Measurements from ENCODE around the gene ROR1. TPM values are rescaled to one million over a fixed set of nuclear protein-coding genes. Genes with fewer than 3 reads are reported as not detected.

Gene ROR1
- total RNA-seq, 1 donor from 2014 or later: 11.0 TPM

DNA sequence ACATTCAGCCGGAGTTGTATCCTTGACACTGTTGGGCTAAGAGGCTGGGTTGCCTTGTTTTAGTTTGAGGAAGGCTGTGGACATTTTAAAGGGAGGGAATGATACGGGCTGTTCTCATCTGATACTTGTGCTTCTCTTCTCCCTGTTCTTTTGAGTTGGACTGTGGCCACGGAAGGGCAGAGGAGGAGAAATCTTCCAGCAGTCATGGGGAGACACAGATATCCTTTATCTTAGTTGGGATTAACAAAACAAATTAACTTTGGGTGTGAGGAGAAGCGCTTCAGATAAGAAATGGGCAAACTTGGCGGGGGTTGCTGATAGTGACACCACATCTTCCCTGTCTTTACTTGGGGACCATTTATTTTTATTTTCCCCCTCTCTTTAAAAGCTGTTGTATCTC is 138.8 kb downstream of the ROR1 start:
- H3K4me3 Mint-ChIP-seq: no peak overlapping the region

DNA sequence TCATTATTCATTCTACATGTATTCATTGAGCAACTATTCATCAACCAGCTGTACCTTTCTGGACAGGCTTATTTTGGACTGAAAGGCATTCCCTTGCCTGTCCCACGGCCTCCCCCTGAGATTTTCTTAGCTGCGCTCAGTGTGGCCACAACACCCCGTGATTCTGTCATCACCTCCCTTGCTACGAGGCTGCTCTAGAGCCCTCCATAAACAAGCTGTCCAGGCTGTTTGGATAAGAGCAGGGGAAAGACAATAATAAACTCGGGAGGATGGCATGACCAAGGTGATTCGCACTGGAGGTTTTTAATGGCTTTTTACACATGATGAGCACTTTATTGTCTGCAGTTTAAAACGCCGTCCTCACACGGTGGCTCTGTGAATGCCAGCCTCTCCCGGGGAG is 139.7 kb downstream of the ROR1 start:
- peaks cover 4% of the 10 kb centered on the region for H3K27me3 Mint-ChIP-seq (ENCODE audit: low read depth)
- DNase-seq (ENCODE audit: low read depth, low spot score): no peak
- H3K27ac Mint-ChIP-seq (ENCODE audit: unreplicated experiment): no peak overlapping the region
- H3K36me3 Mint-ChIP-seq (ENCODE audit: low read depth): no peaks in the 10 kb centered on the region
- no peak overlapping the region for H3K4me3 Mint-ChIP-seq
- H3K9me3 Mint-ChIP-seq: no peaks in the 10 kb centered on the region
- TF ChIP-seq, protein P1, sequence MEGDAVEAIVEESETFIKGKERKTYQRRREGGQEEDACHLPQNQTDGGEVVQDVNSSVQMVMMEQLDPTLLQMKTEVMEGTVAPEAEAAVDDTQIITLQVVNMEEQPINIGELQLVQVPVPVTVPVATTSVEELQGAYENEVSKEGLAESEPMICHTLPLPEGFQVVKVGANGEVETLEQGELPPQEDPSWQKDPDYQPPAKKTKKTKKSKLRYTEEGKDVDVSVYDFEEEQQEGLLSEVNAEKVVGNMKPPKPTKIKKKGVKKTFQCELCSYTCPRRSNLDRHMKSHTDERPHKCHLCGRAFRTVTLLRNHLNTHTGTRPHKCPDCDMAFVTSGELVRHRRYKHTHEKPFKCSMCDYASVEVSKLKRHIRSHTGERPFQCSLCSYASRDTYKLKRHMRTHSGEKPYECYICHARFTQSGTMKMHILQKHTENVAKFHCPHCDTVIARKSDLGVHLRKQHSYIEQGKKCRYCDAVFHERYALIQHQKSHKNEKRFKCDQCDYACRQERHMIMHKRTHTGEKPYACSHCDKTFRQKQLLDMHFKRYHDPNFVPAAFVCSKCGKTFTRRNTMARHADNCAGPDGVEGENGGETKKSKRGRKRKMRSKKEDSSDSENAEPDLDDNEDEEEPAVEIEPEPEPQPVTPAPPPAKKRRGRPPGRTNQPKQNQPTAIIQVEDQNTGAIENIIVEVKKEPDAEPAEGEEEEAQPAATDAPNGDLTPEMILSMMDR (conservative IDR thresholded peaks at IDR 0.05): no peak
- H3K4me1 Mint-ChIP-seq: peaks cover 25% of the 10 kb centered on the region

More for the DNA sequence above, 138.8 kb downstream of the ROR1 start:
- H3K9me3 Mint-ChIP-seq: no peaks in the 10 kb centered on the region
- H3K27me3 Mint-ChIP-seq (ENCODE audit: low read depth): peaks cover 4% of the 10 kb centered on the region
- TF ChIP-seq, protein P1 (conservative IDR thresholded peaks at IDR 0.05): no peak
- H3K36me3 Mint-ChIP-seq (ENCODE audit: low read depth): no peaks in the 10 kb centered on the region
- DNase-seq (ENCODE audit: low read depth, low spot score): no peak
- H3K4me1 Mint-ChIP-seq: peaks cover 25% of the 10 kb centered on the region
- no peak overlapping the region for H3K27ac Mint-ChIP-seq (ENCODE audit: unreplicated experiment)

DNA sequence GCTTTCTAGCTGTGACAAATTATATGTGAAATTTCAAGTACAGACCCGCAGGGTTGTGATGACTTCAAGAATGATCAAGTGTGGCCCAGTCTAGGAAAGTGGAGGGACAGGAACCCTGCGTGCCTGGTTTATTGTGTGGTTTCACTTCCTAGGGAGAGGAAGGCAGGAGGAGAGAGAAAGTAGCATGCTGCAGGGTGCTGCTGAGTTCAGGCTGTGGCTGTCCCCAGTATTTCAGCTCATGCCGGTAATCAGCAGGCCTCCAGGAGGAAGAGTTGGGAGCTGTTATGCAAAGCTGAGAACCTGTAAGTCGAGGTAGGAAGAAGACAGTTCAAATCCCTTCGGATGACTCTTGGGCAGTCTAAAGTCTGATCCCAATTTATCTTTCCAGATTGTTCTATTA is 140.4 kb downstream of the ROR1 start:
- Mint-ChIP-seq H3K4me1 (peaks cover 30% of the 10 kb centered on the region), H3K27me3 (ENCODE audit: low read depth) (peaks cover 4% of the 10 kb centered on the region), H3K36me3 (ENCODE audit: low read depth) (no peaks in the 10 kb centered on the region), H3K9me3 (no peaks in the 10 kb centered on the region), H3K4me3 (no peak overlapping the region), H3K27ac (ENCODE audit: unreplicated experiment) (no peak overlapping the region)
- TF ChIP-seq, protein P1 (conservative IDR thresholded peaks at IDR 0.05): no peak
- DNase-seq (ENCODE audit: low read depth, low spot score): no peak

DNA sequence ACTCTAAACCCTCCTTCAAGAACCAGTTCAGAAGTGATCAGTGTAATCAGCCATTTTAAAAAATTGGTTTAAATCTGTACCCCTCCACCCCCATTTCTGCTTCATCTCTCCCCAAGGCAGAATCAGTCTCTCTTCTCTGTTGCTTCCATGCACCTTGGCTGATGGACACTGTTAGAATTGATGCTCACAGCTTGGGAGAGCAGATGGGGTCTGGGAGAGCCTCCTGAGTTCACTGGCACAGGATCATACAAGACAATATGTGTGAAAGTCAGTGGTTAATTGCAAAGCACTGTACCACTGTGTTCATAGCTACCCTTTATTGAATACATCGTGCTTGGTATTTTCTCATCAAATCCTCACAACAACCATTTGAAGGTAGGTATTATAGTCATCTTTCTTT is 140.9 kb downstream of the ROR1 start:
- no peak overlapping the region for H3K4me3 Mint-ChIP-seq
- H3K36me3 Mint-ChIP-seq (ENCODE audit: low read depth): no peaks in the 10 kb centered on the region
- H3K27me3 Mint-ChIP-seq (ENCODE audit: low read depth): peaks cover 4% of the 10 kb centered on the region
- no peaks in the 10 kb centered on the region for H3K9me3 Mint-ChIP-seq
- TF ChIP-seq, protein P1 (conservative IDR thresholded peaks at IDR 0.05): no peak
- no peak for DNase-seq (ENCODE audit: low read depth, low spot score)
- peaks cover 32% of the 10 kb centered on the region for H3K4me1 Mint-ChIP-seq
- no peak overlapping the region for H3K27ac Mint-ChIP-seq (ENCODE audit: unreplicated experiment)

DNA sequence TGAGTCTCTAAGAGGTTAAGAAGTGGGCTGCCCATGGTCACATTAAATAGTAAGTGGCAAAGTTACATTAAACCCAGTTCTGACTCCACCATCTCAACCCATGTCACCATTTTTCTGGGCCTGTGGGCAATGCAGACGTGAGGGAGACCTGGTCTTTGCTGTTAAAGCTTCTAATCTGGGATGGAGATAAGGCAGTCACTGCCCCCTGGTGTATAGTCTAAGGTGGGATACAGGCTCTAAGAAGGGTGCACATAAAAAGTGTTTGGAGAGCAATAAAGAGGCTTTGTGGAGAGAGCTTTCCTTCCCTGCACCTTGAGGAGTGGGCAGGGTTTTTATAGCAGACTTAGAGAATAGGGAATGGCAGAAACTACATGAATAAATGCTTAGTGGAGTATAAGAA is 141.3 kb downstream of the ROR1 start:
- Mint-ChIP-seq H3K27me3 (ENCODE audit: low read depth) (peaks cover 4% of the 10 kb centered on the region), H3K4me3 (no peak overlapping the region), H3K27ac (ENCODE audit: unreplicated experiment) (no peak overlapping the region), H3K4me1 (peaks cover 31% of the 10 kb centered on the region), H3K9me3 (no peaks in the 10 kb centered on the region), H3K36me3 (ENCODE audit: low read depth) (no peaks in the 10 kb centered on the region)
- DNase-seq (ENCODE audit: low read depth, low spot score): no peak
- TF ChIP-seq, protein P1 (conservative IDR thresholded peaks at IDR 0.05): peak; percentile 33

All from neural crest cell (in vitro differentiated cells).